GM20431 (cell line): ENCODE measurements around the gene SRPK2.
"Not testable (repeated sequence)": the region's sequence is repeated elsewhere in the genome, so short reads cannot be mapped to it uniquely, and the experiment has no call there.

Experiments used
- in situ Hi-C: fragments of 300-500 bp; cut with MseI, MboI; formaldehyde crosslinking; loops from one replicate; pipeline ENCODE4 v1.15.0; 2020; ENCODE audit warnings: low sequenced_read_pairs; ENCODE audit not compliant: unreplicated experiment

SRPK2 gene

DNA sequence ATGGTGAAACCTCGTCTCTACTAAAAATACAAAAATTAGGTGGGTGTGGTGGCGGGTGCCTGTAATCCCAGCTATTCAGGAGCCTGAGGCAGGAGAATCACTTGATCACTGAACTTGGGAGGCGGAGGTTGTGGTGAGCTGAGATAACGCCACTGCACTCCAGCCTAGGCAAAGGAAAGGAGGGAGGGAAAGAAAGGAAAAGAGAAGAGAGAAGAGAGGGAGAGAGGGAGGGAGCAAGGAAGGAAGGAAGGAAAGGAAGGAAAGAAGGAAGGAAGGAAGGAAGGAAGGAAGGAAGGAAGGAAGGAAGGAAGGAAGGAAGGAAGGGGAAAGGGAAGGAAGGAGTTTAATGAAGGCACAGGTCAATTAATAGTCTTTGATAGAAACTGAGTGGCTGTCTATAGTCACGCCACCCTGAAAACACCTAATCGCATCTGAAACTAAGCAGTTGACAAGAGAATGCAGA lies 155.9 kb downstream of the SRPK2 start:
- in situ Hi-C loops = not testable (repeated sequence)

DNA sequence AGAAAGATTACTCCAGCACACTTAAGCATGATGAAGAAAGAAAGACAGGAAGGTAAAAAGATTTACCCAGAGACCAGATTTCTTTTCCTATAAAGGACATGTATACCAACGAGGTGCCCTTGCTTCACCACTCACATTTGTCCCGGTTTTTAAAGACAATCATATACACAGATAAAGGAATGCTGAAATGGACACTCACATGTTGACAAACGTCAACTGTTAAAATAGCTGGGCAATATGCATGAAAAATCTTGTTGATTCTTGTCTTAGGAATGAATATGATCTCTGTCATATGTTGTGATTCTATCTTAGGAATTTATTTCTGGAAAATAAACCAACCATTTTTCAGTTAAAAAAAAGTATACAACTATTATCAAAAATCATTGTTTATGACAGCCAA lies 158.2 kb downstream of the SRPK2 start:
- in situ Hi-C loops = no loop called here

DNA sequence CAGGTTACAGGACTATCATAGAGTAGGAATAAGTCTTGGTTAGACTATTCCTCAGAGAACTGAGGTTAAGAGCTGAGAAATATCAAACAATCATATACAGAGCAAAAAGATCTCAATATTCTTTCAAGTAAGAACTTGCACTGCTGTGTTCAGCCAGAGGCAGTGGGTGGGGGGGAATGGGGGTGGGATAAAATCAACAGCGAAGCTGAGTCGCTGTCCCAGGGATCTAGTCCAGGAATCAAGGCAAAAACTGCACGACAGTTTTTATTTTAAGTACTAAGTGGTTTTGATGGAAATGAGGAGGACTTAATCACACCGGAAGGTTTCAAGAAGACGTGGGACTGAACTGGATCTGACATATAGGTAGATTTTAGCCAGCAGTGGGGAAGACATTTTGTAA lies 159.1 kb downstream of the SRPK2 start:
- in situ Hi-C loops = no loop called here

DNA sequence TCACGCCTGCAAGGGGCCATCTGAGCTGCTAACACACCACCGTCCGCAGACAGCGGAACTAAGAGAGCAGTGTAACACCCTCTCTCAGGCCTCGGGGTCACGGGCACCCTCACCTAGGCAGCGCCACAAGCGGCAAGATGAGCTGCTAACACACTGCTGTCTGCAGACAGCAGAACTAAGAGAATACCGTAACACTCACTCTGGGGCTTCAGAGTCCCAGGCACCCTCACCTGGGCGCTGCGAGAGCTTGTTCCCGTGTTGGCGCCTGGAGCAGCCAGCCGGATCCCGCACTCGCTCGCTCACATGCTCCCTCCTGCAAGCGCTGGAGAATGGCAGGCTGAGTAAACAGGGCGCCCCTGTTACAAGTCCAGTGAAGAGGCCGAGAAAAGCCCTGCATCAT lies 160.2 kb downstream of the SRPK2 start:
- in situ Hi-C loops = no loop called here

DNA sequence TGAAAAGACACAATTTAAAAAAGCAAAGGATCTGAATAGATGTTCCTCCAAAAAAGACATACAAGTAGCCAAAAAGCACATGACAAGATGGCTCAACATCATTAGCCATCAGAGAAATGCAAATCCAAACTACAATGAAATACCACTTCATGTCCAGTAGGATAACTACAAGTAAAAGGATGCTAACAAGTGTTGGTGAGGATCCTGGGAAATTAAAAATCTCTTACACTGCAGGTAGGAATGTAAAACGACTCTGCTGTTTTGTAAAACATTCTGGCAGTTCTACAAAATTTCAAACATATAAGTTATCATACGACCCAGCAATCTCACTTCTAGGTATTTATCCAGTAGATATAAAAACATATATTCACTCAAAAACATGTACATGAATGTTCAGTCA lies 161.3 kb downstream of the SRPK2 start:
- in situ Hi-C loops = no loop called here

DNA sequence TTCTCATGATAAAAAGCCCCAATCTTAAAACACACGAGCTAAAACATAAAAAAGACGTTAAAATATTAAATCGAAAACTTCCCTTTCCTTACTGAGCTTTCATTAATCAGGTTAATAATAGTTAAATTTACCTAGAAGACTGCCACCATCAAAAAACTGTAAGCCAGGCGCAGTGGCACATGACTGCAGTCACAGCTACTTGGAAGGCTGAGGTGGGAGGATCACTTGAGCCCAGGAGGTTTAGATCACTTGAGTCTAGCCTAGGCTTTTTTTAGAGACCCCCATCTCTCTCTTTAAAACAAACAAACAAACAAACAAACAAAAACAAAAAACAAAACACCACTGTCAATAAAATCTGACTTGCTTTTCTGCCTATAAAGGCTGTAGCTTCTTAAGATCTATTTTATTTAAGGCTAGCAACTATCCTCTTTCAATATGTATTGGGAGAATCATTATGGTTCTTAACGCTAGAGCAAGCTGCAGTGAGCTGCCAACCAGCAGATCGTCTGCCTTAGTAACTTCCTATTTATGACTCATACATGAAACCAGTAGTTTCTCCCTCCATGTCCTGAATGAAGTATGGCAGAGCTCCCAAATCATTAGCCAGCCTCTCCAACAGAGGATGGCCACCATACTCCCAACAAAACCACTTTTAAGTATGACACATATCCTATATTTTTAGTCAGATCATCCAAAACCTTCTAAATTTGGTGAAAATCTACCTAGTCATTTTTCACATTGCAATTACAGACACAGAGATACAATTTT lies 163.7 kb downstream of the SRPK2 start:
- in situ Hi-C loops = no loop called here

DNA sequence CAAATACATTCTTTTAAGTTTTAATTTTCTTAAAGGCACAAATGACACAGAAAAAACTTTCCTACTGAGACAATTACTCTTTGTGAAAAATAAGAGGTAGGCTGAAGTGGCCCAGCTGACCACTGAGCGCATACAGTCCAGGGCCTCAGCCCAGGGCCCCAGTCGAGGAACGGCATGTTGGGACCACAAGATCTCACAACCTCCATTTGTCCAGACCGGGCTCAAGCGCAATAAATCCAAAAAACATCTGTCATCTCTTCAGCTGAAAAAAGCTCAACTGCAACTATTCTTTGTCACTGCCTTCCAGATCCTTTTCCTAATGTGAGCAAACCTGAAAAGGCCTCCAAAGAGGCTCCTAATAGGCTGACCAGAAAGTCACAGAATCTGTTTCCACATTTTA lies 165.8 kb downstream of the SRPK2 start:
- in situ Hi-C loops = no loop called here

DNA sequence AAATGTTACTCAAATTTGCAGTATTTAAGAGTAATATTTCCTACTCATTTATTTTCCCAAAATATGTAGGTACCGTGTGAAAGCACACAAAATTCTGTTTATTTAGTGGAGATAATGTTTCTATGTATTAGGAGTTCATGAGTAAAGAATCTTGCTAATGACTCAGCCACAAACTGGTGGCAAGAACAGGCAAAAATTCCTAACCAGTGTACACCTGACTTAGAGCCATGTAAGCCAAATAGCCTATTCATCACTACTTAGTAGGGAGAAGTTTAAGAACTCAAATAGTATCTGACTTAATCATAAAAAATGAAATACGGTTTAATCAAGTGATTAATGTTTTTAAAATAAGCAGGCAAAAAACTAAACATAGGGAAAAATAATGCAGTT lies 169.0 kb downstream of the SRPK2 start:
- in situ Hi-C loops = no loop called here

DNA sequence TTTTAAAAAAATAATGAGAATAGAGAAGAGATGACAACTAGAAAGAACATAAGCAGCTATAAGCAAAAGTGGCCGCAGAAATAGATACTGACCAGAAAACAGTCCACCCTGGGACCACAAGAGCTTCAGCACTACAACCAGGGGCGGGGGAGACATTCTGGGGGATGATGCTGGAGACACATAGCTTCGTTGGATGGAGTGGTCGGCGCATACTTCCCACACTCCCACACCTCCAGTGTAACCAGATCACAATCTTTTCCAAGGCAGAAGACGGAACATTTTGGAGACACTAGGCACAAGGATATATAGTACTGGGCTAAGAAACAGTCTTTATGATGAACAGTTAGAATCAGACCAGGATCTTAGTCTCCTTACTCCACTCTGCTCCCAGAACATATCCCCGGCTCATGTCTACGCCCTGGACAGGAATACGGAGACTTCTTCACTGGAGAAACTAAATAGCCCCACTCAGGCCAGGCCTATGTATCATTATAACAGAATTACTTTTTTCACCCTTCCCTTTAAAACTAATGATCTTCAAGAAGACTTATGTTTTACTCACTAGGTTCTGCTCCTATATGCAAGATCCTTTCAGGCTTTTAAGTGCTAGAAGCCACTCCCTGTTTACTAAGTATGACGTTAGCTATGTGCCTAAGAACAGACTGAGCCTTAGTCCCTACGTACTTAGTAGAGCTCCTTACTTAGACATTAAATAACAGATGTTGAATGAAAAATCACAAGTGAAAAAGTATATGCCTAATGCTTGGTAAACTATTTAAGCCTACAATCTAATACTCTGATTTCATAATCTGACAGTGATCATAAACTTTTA lies 169.6 kb downstream of the SRPK2 start:
- in situ Hi-C loops = no loop called here

DNA sequence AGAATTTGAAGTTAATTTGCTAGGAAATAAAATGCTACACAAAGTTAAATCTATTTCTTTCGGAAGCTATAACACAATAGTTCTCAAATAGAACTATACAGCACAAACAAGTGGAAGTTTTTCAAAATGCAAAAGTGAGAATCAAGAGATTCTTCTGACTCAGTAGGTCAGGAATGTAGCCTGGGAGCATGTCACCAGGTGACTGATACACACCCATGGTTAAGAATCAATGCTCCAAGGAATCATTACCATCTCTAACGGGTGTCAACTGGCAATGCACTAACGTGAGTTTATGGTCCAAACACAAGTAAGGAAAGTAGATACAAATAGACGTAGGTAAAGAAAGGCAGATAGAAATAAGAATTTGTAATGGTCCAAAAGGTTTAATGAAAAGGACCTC lies 170.5 kb downstream of the SRPK2 start:
- in situ Hi-C loops = no loop called here

DNA sequence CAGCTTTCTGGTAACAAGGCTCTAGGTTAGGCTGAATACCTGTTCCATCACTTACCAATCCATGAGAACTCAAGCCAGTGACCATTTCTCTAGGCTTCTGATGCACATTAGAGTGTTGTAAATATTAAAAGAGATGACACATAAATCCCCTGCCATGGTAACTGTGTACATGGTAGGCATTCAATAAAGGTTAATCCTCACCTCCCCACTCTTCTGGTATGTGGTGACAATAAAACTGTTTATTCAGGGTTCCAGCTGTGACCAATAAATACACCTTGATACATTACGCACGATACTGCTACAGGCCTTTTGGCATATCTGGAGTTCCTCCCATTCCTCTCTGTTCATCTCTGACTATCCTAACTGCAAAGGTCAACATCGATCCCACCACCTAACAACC lies 171.9 kb downstream of the SRPK2 start:
- in situ Hi-C loops = no loop called here

DNA sequence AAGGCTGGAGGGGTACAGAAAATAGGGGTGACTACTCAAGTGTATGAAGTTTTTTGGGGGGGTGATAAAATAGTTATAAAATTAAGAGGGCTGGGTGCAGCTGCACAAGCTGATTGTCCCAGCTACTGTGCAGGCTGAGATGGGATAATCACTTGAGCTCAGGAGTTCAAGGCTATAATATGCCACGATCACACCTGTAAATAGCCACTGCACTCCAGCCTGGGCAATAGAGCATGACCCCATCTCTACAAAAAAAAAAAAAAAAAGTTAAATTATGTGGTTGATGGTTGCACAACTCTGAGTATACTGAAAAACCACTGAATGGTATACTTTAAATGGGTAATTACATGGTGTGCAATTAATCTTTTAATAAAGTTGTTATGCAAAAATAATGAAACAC lies 172.9 kb downstream of the SRPK2 start:
- in situ Hi-C loops = no loop called here

DNA sequence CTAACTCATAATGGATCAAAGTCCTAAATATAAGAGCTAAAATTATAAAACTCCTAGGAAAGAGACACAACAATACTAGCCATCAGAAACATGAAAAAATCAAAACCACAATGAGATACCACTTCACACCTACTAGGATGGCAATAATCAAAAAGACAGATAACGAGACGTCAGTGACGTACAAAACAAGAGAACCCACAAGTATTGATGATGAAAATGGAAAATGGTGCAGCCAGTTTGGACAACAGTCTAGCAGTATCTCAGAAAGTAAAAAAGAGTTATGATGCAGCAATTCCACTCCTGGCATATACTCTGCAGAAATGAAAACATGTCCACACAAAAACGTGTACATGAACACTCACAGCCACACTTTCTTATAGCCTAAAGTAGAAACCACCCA lies 173.5 kb downstream of the SRPK2 start:
- in situ Hi-C loops = no loop called here

DNA sequence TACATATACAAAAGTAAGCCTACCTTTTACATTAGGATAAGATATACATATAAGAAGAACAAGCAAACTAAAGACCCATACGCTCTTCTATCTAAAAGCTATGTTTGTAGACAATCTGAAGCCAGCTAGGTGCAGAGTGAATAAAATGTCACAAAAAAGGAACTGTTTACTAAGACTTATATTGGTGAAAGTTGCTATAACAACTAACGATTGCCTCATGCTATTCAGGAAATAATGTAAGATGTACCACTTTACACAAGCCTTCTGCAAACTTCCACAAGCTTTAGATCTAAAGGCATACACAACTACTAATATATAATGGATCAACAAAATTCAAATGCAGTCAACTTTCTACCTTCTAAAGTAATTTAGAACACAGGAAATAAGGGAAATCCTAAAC lies 175.1 kb downstream of the SRPK2 start:
- in situ Hi-C loops = no loop called here

DNA sequence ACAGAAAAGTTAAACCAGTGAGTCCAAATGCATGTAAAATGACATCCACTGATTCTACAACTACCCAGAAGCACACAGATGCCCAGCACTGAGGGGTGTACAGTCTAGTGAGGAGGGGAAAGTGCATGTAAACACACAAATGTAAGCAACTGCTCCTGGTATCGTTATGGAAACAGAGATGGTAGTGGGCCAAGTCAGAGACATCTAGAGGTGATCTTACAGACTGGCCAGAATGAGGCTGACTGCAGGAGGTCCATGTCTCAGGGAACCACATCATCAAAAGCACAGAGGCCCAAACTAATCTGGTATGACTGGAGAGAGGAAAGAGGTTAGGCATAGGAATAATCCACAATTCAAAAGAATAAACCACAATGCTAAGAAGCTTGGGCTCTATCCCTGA lies 176.5 kb downstream of the SRPK2 start:
- in situ Hi-C loops = no loop called here

DNA sequence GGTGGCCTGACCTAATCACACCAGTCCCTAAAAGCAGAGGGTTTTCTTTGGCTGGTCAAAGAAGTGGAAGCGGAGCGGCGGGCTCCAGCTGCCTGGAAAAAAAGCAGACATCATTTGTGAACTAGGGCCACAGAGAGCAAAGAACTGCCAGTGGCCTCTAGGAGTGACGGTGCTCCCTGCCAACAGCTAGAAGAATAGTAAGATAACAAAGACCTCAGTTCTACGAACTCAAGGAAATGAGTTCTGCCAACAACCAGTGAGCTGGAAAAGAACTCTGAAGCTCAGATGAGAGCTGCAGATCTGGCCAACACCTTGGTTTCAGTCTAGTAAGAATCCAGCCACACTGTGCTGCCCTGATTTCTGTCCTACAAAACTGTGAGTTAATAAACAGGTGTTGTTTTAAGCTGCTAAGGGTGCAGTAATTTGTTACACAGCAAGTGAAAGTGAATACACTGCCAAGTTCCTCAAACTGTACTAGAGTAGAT lies 178.0 kb downstream of the SRPK2 start:
- in situ Hi-C loops = no loop called here

DNA sequence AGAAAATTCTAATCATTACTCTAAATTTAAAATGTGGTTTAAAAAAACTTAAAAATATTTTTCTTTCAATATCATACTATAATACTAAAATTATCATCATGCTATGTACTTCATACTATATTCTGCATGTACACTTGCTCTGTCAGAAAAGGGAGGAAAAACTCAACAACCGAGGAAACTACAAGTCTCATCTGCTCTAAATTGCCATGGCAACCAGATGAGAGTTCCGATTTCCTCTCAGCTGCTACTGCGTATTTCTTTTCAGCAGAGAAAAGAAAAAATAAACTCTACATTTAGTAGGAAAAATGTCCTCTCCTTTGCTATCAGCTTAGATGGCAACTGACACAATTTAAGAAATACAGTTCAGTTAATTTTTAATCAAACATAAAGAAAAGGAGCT lies 178.9 kb downstream of the SRPK2 start:
- in situ Hi-C loops = no loop called here

DNA sequence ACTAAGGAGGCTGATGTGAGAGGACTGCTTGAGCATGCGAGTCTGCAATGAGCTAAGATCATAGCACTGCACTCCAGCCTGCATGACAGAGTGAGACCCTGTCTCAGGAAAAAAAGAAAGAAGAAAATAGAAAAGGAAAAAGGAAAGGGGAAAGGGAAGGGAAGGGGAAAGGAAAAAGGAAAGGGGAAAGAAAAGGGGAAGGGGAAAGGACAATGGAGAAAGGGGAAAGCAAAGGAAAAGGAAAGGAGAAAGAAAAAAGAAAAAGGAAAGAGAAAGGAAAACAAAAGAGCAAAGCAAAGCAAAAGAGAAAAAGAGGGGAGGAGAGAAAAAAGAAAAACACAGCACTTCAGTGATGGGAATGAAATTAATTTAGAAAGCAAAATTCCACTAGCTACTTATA lies 179.3 kb downstream of the SRPK2 start:
- in situ Hi-C loops = no loop called here

DNA sequence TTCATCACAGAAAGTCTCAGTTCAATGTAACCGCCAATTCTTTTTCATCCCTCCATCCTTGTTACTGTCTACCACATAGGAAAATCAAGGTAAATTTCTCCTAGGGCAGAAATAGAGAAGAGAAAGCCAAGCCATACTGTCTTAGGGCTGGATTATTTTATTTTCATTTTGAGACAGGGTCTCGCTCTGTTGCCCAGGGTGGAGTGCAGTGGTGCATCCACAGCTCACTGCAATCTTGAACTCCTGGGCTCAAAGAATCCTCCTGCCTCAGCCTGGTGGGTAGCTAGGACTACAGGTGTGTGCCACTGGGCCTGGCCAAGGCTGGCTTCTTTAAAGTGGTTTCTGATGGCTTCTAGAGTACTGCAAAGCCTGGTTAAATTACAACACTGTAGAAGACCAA lies 181.7 kb downstream of the SRPK2 start:
- in situ Hi-C loops = no loop called here

DNA sequence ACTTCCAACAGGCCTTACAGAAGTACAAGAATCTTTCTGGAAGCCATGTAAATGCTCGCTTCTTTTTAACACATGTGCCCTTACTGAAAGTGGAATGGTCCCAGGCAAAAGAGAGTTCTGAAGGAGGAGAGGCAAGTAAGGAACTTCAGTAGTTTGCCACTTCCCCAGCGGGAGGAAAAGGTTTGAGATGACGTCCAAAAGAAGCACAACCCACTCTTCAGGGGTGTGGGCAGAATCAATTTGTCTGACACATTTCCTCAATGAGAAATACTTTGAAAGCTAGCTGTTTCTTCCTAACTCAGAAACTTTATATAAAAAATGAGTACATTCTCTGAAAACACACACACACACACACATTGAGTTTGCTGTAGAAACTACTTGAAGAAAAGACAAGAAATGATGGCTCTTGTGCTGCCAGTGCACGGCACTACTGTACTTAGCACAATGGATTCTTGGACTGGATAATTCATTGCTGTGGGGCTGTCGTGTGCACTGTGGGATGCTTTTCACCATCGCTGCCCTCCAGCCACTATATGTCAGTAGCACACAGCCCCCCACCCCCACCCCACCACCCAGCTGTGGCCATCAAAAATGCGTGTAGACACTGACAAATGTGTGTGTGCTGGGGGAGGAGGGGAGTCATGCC lies 183.0 kb downstream of the SRPK2 start:
- in situ Hi-C loops = no loop called here

DNA sequence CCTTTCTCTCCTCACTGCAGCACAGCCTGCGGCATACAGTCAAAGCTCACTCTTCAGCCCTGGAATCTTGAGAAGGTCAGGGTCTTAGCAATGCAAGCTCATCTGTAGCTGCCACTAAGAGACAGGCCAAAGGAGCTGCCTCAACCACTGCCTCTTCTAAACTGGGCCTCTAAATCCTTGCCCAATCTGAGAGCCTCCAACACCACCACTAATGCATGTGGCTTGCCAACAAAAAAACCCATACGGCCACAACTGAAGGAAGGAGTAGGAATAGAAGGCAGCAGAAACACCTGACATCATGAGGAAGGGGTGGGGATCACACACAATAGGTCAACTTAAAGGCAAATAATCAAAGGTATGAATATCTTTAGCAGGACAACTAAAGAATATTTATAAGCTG lies 183.8 kb downstream of the SRPK2 start:
- in situ Hi-C loops = no loop called here
